Esophagus muscularis mucosa (tissue), 4 donors: ENCODE measurements around the gene PER3.

Source experiments
- CTCF ChIP-seq, 3 experiments: fragments of 200-600 bp in 2 of 3; fragments of 450-650 bp in 1 of 3; sonication (generic) in 2 of 3; IDR thresholded peaks; one replicate each; pipeline ENCODE4 v1.5.1; 2017 to 2019; ENCODE audit warnings: antibody characterized with exemption in 3 of 3, mild to moderate bottlenecking in 2 of 3, moderate library complexity in 1 of 3
- EP300 ChIP-seq: sonication (generic); formaldehyde crosslinking; IDR thresholded peaks from one replicate; pipeline ENCODE4 v1.6.1; 2017; ENCODE audit warnings: antibody characterized with exemption
- POLR2A ChIP-seq: fragments of 450-650 bp; IDR thresholded peaks from one replicate; pipeline ENCODE4 v1.6.1; 2017; ENCODE audit warnings: antibody characterized with exemption, moderate library complexity, mild to moderate bottlenecking, low read depth

GRCh38 chr1:7886405-7886745 is 102.3 kb downstream of the PER3 start:
- TF ChIP-seq EP300, result no peak
- TF ChIP-seq CTCF (IDR thresholded peaks at IDR 0.05), result no peak
- no peak for TF ChIP-seq POLR2A
